Activated CD8-positive, alpha-beta T cell treated with anti-CD3 and anti-CD28 coated beads for 36 hours (primary cell): Measurements from ENCODE around the gene MACROD2. TPM values are rescaled to one million over a fixed set of nuclear protein-coding genes. Genes with fewer than 3 reads are reported as not detected.

Source experiments
- ATAC-seq: fragments of 200-7000 bp; cut with Tn5 transposase; one replicate; pipeline ENCODE4 v1.10.0; 2021; ENCODE audit warnings: mild to moderate bottlenecking, moderate library complexity
- CTCF ChIA-PET: fragments of 350-600 bp; sonication (Branson Sonifier 250); formaldehyde crosslinking; loops from one replicate; lab custom pipeline; 2021; ENCODE audit warnings: antibody characterized with exemption; lab: Charles Lee
- POLR2A ChIA-PET: fragments of 350-600 bp; sonication (Branson Sonifier 250); formaldehyde crosslinking; loops from one replicate; lab custom pipeline; 2021; ENCODE audit warnings: antibody characterized with exemption; lab: Charles Lee
- DNase-seq: peaks from one replicate; pipeline ENCODE4 v3.0.0-alpha.2; 2020
- H3K27ac Mint-ChIP-seq: one replicate; pipeline ENCODE4 v1.8.0; 2021; ENCODE audit warnings: mild to moderate bottlenecking, mixed read lengths
- H3K27me3 Mint-ChIP-seq: one replicate; pipeline ENCODE4 v1.8.0; 2021; ENCODE audit warnings: mixed read lengths
- H3K36me3 Mint-ChIP-seq: one replicate; pipeline ENCODE4 v1.8.0; 2021; ENCODE audit warnings: low read depth, mixed read lengths
- H3K4me1 Mint-ChIP-seq: one replicate; pipeline ENCODE4 v1.8.0; 2021; ENCODE audit warnings: low read depth, mixed read lengths
- H3K4me3 Mint-ChIP-seq: one replicate; pipeline ENCODE4 v1.8.0; 2021; ENCODE audit warnings: mild to moderate bottlenecking, moderate library complexity, mixed read lengths
- H3K9me3 Mint-ChIP-seq: one replicate; pipeline ENCODE4 v1.8.0; 2021; ENCODE audit warnings: mixed read lengths
- intact Hi-C: fragments of 100-400 bp; cut with micrococcal nuclease; formaldehyde crosslinking; loops from one replicate; pipeline ENCODE4 v1.10.0; 2022
- total RNA-seq, 2 experiments: library from RNA; stranded (reverse); gene quantifications; one replicate each; pipeline ENCODE4 v1.2.3, GENCODE V29; 2021
- TF ChIP-seq, protein P1 (sequence below): fragments of 200-600 bp; IDR thresholded peaks from one replicate; pipeline ENCODE4 v1.8.0; 2022; ENCODE audit warnings: antibody characterized with exemption, mild to moderate bottlenecking

Gene MACROD2
- total RNA-seq, 2 experiments from 2014 or later = not detected

DNA sequence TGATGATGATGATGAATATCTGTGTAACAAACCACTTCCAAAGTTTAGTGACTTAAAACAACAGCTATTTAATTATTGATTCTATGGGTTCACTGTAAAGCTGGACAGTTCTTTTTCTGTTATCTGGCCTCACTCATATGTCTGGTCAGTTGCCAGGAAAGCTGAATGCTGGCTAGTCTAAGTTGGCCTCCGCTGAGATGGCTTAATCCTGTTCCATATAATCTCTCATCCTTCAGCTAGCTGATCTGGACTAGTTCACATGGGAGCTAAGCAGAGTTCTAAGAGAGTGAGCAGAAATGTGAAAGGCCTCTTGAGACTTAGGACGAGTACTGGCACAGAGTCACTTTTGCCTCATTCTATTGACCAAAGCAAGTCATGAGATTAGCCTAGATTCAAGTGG lies 676.8 kb downstream of the MACROD2 start:
- POLR2A ChIA-PET = no interaction called here
- intact Hi-C loops = no loop called here

DNA sequence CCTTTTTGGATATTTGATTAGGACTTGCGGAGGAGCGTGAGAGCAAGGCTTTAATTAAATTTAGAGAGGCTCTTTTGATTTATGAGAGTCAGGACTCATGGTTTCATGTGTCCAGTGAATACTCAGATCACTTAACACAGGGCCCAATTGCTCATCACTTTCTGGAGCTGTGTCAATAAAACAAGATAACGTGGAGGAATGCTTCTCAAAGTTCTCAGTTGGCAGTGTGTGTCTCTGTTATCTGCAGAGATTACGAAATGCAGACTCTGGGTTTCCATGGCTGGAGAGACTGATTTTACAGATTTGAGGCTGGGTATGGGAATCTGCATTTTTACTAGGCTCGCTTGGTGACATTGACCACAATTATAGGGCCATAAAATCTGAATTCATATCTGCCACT lies 677.8 kb downstream of the MACROD2 start:
- no peak overlapping the region for H3K27ac Mint-ChIP-seq
- no peaks in the 10 kb centered on the region for H3K36me3 Mint-ChIP-seq
- TF ChIP-seq, protein P1, sequence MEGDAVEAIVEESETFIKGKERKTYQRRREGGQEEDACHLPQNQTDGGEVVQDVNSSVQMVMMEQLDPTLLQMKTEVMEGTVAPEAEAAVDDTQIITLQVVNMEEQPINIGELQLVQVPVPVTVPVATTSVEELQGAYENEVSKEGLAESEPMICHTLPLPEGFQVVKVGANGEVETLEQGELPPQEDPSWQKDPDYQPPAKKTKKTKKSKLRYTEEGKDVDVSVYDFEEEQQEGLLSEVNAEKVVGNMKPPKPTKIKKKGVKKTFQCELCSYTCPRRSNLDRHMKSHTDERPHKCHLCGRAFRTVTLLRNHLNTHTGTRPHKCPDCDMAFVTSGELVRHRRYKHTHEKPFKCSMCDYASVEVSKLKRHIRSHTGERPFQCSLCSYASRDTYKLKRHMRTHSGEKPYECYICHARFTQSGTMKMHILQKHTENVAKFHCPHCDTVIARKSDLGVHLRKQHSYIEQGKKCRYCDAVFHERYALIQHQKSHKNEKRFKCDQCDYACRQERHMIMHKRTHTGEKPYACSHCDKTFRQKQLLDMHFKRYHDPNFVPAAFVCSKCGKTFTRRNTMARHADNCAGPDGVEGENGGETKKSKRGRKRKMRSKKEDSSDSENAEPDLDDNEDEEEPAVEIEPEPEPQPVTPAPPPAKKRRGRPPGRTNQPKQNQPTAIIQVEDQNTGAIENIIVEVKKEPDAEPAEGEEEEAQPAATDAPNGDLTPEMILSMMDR = no peak
- no peak overlapping the region for H3K4me3 Mint-ChIP-seq
- ATAC-seq = no peak
- ChIA-PET POLR2A (no interaction called here), CTCF (no interaction called here)
- no peak for DNase-seq
- H3K9me3 Mint-ChIP-seq = peaks cover 1% of the 10 kb centered on the region
- H3K27me3 Mint-ChIP-seq = no peaks in the 10 kb centered on the region
- intact Hi-C loops = no loop called here
- H3K4me1 Mint-ChIP-seq = no peaks in the 10 kb centered on the region

More for the DNA sequence above, 676.8 kb downstream of the MACROD2 start:
- no peak overlapping the region for H3K27ac Mint-ChIP-seq
- H3K27me3 Mint-ChIP-seq = no peaks in the 10 kb centered on the region
- H3K36me3 Mint-ChIP-seq = no peaks in the 10 kb centered on the region
- peaks cover 2% of the 10 kb centered on the region for H3K9me3 Mint-ChIP-seq
- ATAC-seq (no peak), DNase-seq (no peak)
- CTCF ChIA-PET = no interaction called here
- no peak overlapping the region for H3K4me3 Mint-ChIP-seq
- H3K4me1 Mint-ChIP-seq = no peaks in the 10 kb centered on the region
- TF ChIP-seq, protein P1 = no peak

DNA sequence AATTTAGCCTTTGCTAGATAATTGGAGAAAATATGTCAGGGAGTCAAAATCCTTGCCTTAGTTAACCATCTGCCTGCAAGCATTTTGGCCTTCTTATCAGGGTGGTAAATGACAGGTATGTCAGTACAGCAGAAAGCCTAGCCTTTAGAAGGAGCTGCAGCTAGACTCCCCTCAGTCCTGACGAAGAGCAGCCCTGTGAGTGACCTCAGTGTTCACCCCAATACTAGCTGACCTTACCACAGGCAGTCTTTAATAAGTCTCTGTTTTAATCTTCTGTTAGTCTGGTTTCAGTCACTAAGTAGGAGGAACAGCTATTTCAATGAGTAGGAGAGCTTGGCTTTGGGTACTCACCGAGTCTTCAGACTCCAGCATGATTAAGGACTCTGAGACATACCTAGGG lies 682.1 kb downstream of the MACROD2 start:
- TF ChIP-seq, protein P1 = no peak
- Mint-ChIP-seq H3K27ac (no peak overlapping the region), H3K36me3 (no peaks in the 10 kb centered on the region), H3K27me3 (no peaks in the 10 kb centered on the region), H3K9me3 (no peaks in the 10 kb centered on the region), H3K4me3 (no peak overlapping the region), H3K4me1 (no peaks in the 10 kb centered on the region)
- DNase-seq (no peak), ATAC-seq (no peak)
- ChIA-PET POLR2A (no interaction called here), CTCF (interaction anchor here (0.7 to 1.1 kb wide), 2 partner anchors 10 to 1513 kb away, joined by 3 read pairs; no protein-coding TSS in a partner anchor)
- intact Hi-C loops = no loop called here

DNA sequence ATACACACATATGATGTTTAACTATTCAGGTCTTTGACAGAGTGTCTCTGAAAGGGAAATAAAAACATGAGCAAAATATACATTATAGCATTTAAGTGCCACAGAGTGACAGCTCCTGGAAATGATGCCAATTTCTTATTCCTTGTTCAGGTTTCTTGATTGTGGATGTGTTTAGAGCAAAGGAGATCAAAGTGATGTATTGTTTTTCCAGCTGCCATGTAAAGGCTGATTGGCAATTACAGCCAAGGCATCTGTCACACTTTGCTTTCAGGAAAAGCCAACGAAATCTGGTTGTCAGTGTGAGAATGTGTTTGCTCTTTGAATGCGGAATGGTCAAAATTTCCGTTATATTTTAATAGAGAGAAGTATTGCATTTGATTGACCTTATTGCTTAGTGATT lies 689.9 kb downstream of the MACROD2 start:
- Mint-ChIP-seq H3K9me3 (no peaks in the 10 kb centered on the region), H3K36me3 (no peaks in the 10 kb centered on the region), H3K27me3 (no peaks in the 10 kb centered on the region), H3K27ac (no peak overlapping the region), H3K4me3 (no peak overlapping the region), H3K4me1 (no peaks in the 10 kb centered on the region)
- intact Hi-C loops = no loop called here
- DNase-seq (no peak), ATAC-seq (no peak)
- CTCF ChIA-PET = interaction anchor here (1.3 kb wide), 1 partner anchor 59 kb away, joined by 3 read pairs; no protein-coding TSS in a partner anchor
- TF ChIP-seq, protein P1 = no peak
- POLR2A ChIA-PET = no interaction called here

DNA sequence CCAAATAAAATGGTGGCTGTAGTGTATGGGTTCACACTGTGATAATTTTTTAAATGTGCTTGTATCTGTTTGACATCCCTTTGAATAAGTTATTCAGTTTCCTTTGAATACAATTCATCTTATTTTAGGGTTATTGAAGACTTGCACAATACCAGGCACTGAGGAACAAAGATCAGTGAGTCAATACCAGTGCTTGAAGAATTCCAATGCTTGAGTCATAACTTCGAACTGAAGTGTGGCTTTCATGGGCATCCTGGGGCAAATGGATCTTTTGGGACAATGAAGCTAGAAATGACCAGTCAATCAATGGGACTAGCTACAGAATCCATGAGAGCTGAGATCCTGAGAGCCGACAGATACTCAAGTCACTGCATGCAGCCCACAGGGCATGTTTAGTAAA lies 692.0 kb downstream of the MACROD2 start:
- ATAC-seq = no peak
- no peaks in the 10 kb centered on the region for H3K27me3 Mint-ChIP-seq
- H3K27ac Mint-ChIP-seq = no peak overlapping the region
- H3K4me3 Mint-ChIP-seq = no peak overlapping the region
- no peak for DNase-seq
- TF ChIP-seq, protein P1 = no peak
- CTCF ChIA-PET = no interaction called here
- no peaks in the 10 kb centered on the region for H3K4me1 Mint-ChIP-seq
- intact Hi-C loops = no loop called here
- no peaks in the 10 kb centered on the region for H3K9me3 Mint-ChIP-seq
- H3K36me3 Mint-ChIP-seq = no peaks in the 10 kb centered on the region
- POLR2A ChIA-PET = no interaction called here
